Inferior parietal cortex (tissue), 1 donor: ENCODE results near the gene LRP6.
"Not testable (repeated sequence)": the region's sequence is repeated elsewhere in the genome, so short reads cannot be mapped to it uniquely, and the experiment has no call there.

Experiments used
- DNase-seq: peaks from one replicate; pipeline ENCODE4 v3.0.0-alpha.2; 2016; ENCODE audit errors: extremely low spot score

The LRP6 gene

GRCh38 chr12:12121061-12121460 lies 145.8 kb downstream of the LRP6 start:
- DNase-seq: no peak

DNA sequence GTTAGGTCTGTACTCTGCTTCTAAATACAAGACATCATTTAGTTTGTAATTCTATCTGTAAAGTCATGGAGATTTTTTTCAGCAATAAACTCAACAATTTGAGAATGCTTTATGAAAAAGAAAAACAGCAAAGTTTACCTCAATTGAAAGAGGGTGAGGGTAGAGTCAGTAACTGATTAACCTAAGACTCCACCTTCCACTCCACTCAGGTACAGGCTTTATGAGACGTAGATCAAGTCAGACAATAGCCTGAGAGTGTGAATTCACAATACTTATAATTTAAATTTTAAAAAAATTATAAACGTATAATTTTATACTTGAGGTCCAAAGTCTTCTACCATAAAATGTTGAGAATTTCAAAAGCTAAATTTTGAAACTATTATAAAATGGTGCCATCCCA lies 150.2 kb downstream of the LRP6 start:
- DNase-seq: no peak

DNA sequence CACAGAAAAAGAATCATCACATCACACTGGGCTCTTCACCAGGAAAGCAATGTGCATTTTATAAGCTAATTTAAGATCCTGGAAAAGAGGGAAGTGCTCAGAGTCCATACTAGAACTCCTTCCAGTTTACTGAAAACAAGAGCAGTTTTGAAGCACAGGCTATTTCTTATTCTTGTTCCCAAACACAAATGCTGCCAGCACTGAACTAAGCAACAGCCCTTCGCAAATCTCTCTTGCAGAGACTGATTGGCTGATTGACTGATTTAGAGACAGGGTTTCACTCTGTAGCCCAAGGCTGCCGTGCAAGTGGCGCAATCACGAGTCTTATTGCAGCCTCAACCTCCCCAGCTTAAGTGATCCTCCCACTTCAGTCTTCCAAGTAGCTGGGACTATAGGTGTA lies 151.3 kb downstream of the LRP6 start:
- peak; percentile 48 for DNase-seq

DNA sequence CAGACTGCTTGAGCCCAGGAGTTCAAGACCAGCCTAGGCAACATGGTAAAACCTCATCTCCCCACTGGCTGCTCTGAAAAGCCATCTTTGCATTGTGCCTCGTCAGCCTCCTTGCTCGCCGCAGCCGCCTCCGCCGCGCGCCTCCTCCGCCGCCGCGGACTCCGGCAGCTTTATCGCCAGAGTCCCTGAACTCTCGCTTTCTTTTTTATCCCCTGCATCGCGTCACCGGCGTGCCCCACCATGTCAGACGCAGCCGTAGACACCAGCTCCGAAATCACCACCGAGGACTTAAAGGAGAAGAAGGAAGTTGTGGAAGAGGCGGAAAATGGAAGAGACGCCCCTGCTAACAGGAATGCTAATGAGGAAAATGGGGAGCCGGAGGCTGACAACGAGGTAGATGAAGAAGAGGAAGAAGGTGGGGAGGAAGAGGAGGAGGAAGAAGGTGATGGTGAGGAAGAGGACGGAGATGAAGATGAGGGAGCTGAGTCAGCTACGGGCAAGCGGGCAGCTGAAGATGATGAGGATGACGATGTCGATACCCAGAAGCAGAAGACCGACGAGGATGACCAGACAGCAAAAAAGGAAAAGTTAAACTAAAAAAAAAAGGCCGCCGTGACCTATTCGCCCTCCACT lies 155.8 kb downstream of the LRP6 start:
- DNase-seq: not testable (repeated sequence)

GRCh38 chr12:12108441-12109058 lies 158.3 kb downstream of the LRP6 start:
- no peak for DNase-seq

- DNase-seq: no peak
Observed at GRCh38 chr12:12107678-12108077, 159.2 kb downstream of the LRP6 start.

GRCh38 chr12:12099102-12099501 lies 167.7 kb downstream of the LRP6 start:
- no peak for DNase-seq

GRCh38 chr12:12098691-12099015 lies 168.2 kb downstream of the LRP6 start:
- no peak for DNase-seq

GRCh38 chr12:12097891-12098690 lies 168.8 kb downstream of the LRP6 start:
- DNase-seq: no peak

DNA sequence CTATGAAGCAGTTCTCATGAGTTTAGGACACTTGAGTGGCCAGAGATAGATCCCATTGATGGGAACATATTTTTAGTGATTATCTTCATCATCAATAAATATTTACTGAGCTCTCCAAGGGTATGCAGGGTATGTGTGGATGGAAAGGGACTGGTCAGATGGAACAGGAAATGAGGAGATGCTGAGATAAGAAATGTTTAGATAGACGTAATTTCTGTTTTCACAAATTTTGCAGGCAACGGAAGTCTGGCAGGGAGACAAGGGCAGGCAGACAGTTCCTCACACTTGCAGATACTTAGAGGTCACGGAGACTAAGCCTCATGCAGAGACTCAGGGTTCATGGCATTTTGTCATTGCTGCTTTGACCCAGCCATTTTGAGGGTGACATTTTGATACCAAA lies 171.8 kb downstream of the LRP6 start:
- no peak for DNase-seq

DNA sequence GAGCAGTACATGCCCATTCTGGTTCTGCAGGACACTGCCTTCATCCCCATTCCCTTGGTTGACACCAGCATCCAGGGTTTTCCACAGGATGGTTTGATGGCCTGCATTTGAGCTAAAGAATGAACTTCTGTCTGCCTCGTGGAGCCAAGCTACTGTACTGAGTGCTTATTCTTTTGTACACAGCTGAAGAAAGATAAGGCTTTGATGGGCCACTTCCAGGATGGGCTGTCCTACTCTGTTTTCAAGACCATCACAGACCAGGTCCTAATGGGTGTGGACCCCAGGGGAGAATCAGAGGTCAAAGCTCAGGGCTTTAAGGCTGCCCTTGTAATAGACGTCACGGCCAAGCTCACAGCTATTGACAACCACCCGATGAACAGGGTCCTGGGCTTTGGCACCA lies 172.4 kb downstream of the LRP6 start:
- no peak for DNase-seq

- DNase-seq: no peak
Observed at GRCh38 chr12:12091977-12092663, 174.7 kb downstream of the LRP6 start.

DNA sequence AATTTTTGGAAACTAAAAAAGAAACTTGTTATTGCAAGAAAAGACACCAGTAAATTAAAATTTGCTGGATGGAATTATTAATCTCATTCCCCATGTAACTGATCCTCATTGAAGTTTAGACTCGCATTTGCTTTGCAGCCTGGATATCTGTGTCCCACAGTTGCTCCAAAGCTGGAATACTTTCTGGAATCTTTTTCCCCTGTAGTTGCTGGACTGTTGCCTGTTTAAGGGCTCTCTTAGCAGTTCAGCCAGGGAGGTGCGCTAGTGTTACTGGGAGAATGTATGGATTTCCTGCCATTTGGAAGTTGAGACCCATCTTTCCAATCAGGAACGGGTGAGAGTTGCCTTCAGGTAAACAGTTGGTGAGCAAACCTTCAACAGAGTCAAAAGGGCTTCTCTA lies 175.8 kb downstream of the LRP6 start:
- DNase-seq: no peak

DNA sequence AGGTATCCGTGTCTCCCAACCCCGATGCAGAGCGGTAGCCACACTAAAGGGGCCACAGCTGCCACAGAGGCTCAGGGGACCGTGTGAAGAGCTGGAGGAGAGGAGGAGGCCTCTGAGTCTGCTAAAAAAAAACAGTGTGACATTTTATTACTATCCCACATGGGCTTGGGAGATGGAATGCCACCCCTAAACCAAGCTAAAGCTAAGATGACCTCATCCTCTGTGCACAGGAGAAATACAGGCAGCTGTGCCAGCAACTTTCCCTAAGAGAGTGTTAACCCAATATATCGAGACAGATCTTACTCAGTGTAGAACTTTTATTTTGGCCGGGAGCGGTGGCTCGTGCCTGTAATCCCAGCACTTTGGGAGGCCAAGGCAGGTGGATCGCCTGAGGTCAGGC lies 178.1 kb downstream of the LRP6 start:
- DNase-seq: no peak

DNA sequence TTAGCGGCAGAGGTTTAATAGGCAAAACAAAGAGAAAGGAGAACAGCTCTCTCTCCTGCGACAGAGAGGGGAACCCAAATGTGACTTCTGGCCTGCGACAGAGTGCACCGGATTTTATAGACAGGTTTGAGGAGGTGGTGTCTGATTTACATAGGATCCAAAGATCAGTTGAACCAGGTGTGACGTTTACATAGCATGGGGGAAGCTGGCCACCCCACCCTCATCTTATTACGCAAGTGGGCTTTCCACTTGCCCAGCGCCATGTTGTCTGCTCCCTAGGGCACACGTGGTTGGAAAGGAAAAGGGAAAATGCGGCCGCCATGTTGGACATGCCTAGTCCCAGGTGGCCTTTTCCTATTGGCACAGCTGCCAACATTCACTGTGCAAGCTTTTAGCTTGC lies 178.7 kb downstream of the LRP6 start:
- DNase-seq: no peak

DNA sequence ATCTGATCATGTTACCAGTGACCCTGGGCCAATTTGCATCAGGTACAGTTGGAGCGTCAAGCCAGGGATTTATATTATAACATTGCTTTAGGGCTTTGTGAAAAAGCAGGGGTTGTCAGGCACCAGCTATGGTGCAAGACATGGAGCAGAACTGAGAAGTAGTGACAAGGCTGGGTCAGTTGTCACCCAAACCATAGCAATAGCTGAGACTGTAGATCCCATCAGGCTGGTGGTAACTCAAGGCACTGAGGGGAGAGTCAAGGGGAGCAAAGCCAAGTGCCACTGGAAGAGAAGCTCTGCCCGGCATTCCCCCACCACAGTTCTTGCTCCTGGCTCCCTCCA lies 179.2 kb downstream of the LRP6 start:
- no peak for DNase-seq

DNA sequence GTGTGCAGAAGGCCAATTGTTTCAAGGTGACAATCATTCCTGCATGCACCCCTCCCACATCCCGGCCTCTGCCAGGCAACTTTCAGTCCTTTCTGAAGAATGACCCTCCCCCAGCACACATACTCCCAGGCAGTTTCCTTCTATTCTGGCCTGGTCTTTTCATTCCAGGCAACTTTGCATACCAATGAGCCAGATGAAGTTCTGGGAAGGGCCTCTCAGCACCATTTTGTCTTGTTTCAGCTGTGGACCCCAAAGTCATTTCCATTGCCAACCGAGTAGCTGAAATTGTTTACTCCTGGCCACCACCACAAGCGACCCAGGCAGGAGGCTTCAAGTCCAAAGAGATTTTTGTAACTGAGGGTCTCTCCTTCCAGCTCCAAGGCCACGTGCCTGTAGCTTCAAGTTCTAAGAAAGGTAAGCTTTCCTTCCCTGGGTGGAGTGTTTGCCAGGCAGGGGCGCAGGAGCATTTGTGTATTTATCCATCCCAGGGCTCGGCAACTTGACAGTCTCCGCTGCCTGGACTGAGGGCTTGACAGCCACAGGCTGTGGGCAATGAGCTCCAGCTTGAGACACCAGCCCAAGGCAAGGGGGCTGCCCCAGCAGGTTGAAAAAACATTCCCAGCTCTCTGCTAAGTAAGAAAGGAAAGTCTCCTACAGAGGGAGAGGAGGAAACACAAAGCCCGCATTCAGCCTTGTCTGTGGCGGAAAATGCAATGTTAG lies 179.7 kb downstream of the LRP6 start:
- DNase-seq: no peak

DNA sequence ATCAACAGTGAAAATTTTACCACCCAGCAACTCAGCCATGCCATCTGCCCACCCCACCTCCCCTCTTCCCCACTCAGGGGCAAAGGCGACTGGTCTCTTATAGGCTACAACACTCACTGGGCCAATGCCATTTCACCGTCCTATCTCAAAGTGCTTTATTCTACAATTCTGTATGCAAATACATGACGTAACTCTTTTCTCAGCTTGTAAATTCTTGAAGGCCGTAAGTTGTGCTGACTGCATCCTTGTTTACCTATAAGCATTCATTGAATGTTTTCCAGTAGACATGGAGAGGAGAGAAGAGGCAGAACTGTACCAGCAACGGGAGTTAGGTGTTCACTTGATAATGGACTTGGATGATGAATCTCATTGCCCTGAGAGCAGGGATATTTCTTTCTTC lies 180.5 kb downstream of the LRP6 start:
- DNase-seq: no peak

- DNase-seq: no peak
Observed at GRCh38 chr12:12083688-12084087, 183.2 kb downstream of the LRP6 start.

DNA sequence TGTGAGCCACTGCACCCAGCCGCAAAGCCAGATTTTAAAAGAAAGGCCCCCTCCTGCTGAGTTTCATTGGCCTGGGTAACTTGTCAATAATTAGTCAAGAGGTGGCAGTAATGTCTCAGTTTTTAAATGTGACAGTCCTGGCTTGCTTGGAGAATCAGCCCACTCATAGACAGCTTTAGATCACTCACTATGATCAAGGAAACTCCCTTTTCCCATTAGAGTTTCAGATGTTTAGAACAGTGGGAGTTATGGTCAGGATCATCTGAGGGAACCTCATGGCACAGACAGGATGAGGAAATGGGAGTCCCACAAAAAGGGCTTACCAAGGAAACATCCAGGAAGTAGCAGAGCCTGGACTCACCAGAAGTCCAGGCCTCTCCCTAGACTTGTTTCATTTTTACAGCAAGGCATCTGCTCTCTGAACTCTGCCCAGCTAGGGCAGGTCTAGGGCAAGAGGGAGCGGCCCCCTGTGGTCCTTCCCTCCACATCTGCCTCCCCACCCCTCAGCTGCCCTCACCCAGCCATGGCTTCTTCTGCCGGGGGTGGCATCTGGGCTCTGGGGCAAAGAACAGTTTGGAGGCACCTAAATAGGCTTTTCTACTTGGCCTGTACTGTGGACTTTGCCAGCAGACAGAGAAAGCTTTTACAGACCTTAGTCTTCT lies 184.9 kb downstream of the LRP6 start:
- DNase-seq: peak; percentile 65

DNA sequence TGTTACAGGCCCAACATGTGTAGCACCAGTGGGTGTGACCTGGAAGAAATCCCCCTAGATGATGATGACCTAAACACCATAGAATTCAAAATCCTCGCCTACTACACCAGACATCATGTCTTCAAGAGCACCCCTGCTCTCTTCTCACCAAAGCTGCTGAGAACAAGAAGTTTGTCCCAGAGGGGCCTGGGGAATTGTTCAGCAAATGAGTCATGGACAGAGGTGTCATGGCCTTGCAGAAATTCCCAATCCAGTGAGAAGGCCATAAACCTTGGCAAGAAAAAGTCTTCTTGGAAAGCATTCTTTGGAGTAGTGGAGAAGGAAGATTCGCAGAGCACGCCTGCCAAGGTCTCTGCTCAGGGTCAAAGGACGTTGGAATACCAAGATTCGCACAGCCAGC lies 187.6 kb downstream of the LRP6 start:
- DNase-seq: no peak
